ENCODE measurements around the gene LAMB2. TPM values are rescaled to one million over a fixed set of nuclear protein-coding genes. Genes with fewer than 3 reads are reported as not detected.

The LAMB2 gene
- total and polyA plus RNA-seq, 2 of the 8 experiments (the other 6 are each of a cell fraction or from before 2014, with no cell fraction given), result 112 to 153 TPM

DNA sequence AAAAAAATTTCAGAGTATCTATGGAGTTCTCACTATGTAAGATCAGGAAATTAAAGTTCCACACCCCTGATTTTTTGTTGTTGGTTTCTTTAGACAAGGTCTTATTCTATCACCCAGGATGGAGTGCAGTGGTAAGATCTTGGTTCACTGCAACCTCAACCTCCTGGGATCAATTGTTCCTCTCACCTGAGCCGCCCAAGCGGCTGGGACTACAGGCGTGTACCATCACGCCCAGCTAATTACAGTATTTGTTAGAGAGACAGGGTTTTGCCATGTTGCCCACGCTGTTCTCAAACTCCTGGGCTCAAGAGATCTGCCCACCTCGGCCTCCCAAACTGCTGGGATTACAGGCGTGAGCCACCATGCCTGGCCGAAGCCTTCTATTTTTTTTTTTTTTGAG, 51.4 kb downstream of the LAMB2 start (continued):
- TF ChIP-seq, protein P1, sequence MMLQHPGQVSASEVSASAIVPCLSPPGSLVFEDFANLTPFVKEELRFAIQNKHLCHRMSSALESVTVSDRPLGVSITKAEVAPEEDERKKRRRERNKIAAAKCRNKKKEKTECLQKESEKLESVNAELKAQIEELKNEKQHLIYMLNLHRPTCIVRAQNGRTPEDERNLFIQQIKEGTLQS (IDR thresholded peaks at IDR 0.05; ENCODE audit: insufficient read depth, low read depth, low read length), result no peak
- TF ChIP-seq HDAC6 (IDR thresholded peaks at IDR 0.05; ENCODE audit: low read depth, low read length) (no peak), EP300 (IDR thresholded peaks at IDR 0.05; ENCODE audit: borderline replicate concordance in 1 of 2, low read depth in 2 of 2, low read length in 2 of 2) (no peak), SP4 (IDR thresholded peaks at IDR 0.05; ENCODE audit: low read length) (no peak)
